ENCODE measurements around the gene TAPBPL. TPM values are rescaled to one million over a fixed set of nuclear protein-coding genes. Genes with fewer than 3 reads are reported as not detected.

TAPBPL gene
- total and polyA plus RNA-seq, 2 of the 13 experiments (the other 11 are each of a cell fraction or from before 2014, with no cell fraction given) = 10.0 to 14.5 TPM

- TF ChIP-seq, protein P1, sequence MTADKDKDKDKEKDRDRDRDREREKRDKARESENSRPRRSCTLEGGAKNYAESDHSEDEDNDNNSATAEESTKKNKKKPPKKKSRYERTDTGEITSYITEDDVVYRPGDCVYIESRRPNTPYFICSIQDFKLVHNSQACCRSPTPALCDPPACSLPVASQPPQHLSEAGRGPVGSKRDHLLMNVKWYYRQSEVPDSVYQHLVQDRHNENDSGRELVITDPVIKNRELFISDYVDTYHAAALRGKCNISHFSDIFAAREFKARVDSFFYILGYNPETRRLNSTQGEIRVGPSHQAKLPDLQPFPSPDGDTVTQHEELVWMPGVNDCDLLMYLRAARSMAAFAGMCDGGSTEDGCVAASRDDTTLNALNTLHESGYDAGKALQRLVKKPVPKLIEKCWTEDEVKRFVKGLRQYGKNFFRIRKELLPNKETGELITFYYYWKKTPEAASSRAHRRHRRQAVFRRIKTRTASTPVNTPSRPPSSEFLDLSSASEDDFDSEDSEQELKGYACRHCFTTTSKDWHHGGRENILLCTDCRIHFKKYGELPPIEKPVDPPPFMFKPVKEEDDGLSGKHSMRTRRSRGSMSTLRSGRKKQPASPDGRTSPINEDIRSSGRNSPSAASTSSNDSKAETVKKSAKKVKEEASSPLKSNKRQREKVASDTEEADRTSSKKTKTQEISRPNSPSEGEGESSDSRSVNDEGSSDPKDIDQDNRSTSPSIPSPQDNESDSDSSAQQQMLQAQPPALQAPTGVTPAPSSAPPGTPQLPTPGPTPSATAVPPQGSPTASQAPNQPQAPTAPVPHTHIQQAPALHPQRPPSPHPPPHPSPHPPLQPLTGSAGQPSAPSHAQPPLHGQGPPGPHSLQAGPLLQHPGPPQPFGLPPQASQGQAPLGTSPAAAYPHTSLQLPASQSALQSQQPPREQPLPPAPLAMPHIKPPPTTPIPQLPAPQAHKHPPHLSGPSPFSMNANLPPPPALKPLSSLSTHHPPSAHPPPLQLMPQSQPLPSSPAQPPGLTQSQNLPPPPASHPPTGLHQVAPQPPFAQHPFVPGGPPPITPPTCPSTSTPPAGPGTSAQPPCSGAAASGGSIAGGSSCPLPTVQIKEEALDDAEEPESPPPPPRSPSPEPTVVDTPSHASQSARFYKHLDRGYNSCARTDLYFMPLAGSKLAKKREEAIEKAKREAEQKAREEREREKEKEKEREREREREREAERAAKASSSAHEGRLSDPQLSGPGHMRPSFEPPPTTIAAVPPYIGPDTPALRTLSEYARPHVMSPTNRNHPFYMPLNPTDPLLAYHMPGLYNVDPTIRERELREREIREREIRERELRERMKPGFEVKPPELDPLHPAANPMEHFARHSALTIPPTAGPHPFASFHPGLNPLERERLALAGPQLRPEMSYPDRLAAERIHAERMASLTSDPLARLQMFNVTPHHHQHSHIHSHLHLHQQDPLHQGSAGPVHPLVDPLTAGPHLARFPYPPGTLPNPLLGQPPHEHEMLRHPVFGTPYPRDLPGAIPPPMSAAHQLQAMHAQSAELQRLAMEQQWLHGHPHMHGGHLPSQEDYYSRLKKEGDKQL (CRISPR knock-in tag; IDR thresholded peaks at IDR 0.05; ENCODE audit: low read depth) = 0 out of 2 replicates have a peak, but pooled peaks have one; percentile 16
- TF ChIP-seq YEATS2 (CRISPR knock-in tag; IDR thresholded peaks at IDR 0.05; ENCODE audit: borderline replicate concordance) (0 out of 2 replicates have a peak, but pooled peaks have one; percentile 17), ZNF329 (CRISPR knock-in tag; IDR thresholded peaks at IDR 0.05; ENCODE audit: low read depth) (no peak), ZNF652 (CRISPR knock-in tag; IDR thresholded peaks at IDR 0.05; ENCODE audit: borderline replicate concordance, low read depth) (no peak), HNRNPL (IDR thresholded peaks at IDR 0.05; ENCODE audit: low read depth, low read length) (0 out of 2 replicates have a peak, but pooled peaks have one; percentile 1), ZNF160 (CRISPR knock-in tag; IDR thresholded peaks at IDR 0.05) (no peak), ZNF567 (CRISPR knock-in tag; IDR thresholded peaks at IDR 0.05; ENCODE audit: borderline replicate concordance) (no peak), ZFYVE20 (CRISPR knock-in tag; IDR thresholded peaks at IDR 0.05; ENCODE audit: borderline replicate concordance, low read depth) (no peak), NFRKB (IDR thresholded peaks at IDR 0.05) (no peak), PBX3 (CRISPR knock-in tag; IDR thresholded peaks at IDR 0.05; ENCODE audit: borderline replicate concordance) (no peak), EHMT2 (IDR thresholded peaks at IDR 0.05; ENCODE audit: borderline replicate concordance, low read depth, low read length) (no peak), ZNF337 (CRISPR knock-in tag; IDR thresholded peaks at IDR 0.05; ENCODE audit: borderline replicate concordance, low read depth) (no peak; the same call in 1 of the 2 replicates), ZNF768 (CRISPR knock-in tag; IDR thresholded peaks at IDR 0.05) (no peak), ZNF83 (CRISPR knock-in tag; IDR thresholded peaks at IDR 0.05; ENCODE audit: borderline replicate concordance) (no peak), SAFB2 (CRISPR knock-in tag; IDR thresholded peaks at IDR 0.05; ENCODE audit: borderline replicate concordance, low read depth) (peak; percentile 42; the same call in 1 of the 2 replicates), SIX4 (CRISPR knock-in tag; IDR thresholded peaks at IDR 0.05) (no peak), ZNF30 (CRISPR knock-in tag; IDR thresholded peaks at IDR 0.05) (no peak), DPF2 (CRISPR knock-in tag; IDR thresholded peaks at IDR 0.05; ENCODE audit: borderline replicate concordance, low read depth) (no peak), MEIS1 (CRISPR knock-in tag; IDR thresholded peaks at IDR 0.05; ENCODE audit: borderline replicate concordance) (no peak), ZNF574 (CRISPR knock-in tag; IDR thresholded peaks at IDR 0.05) (peak; percentile 9; the same call in 1 of the 2 replicates)
Observed at GRCh38 chr12:6493497-6494257, 41.8 kb downstream of the TAPBPL start, which contains the start of gene NCAPD2 (continued).

All from HepG2 (cell line).